COR-L47 (cell line): ENCODE data around the gene CENPM.

Experiments used
- DNase-seq: peaks from one replicate; lab custom pipeline; 2025; lab: John Stamatoyannopoulos, UW

Gene CENPM

GRCh38 chr22:41913842-41914534 lies 33.0 kb downstream of the CENPM start:
- DNase-seq: peak; percentile 35

GRCh38 chr22:41913040-41913719 lies 33.8 kb downstream of the CENPM start:
- no peak for DNase-seq

GRCh38 chr22:41912338-41913039 lies 34.5 kb downstream of the CENPM start:
- DNase-seq: no peak

- DNase-seq: no peak
These were observed 35.8 kb downstream of the CENPM start for GRCh38 chr22:41911001-41911611.

- no peak for DNase-seq
These were observed 36.6 kb downstream of the CENPM start for GRCh38 chr22:41910050-41911000.

GRCh38 chr22:41909310-41910049 lies 37.5 kb downstream of the CENPM start:
- no peak for DNase-seq

GRCh38 chr22:41908411-41909309 lies 38.3 kb downstream of the CENPM start:
- no peak for DNase-seq

- no peak for DNase-seq
These were observed 39.2 kb downstream of the CENPM start for GRCh38 chr22:41907436-41908401.

GRCh38 chr22:41906822-41907221 lies 40.1 kb downstream of the CENPM start:
- no peak for DNase-seq

- no peak for DNase-seq
These were observed 41.3 kb downstream of the CENPM start for GRCh38 chr22:41905411-41906202.

- DNase-seq: no peak
These were observed 42.2 kb downstream of the CENPM start for GRCh38 chr22:41904450-41905410.

GRCh38 chr22:41902932-41903421 lies 44.0 kb downstream of the CENPM start:
- peak; percentile 85 for DNase-seq

GRCh38 chr22:41902016-41902415 lies 44.9 kb downstream of the CENPM start:
- no peak for DNase-seq

GRCh38 chr22:41900652-41901312 lies 46.2 kb downstream of the CENPM start:
- no peak for DNase-seq

GRCh38 chr22:41899992-41900651 lies 46.8 kb downstream of the CENPM start:
- DNase-seq: no peak
